ENCODE measurements around the gene ANO6. TPM values are rescaled to one million over a fixed set of nuclear protein-coding genes. Genes with fewer than 3 reads are reported as not detected.

Gene ANO6
- total RNA-seq, 1 experiment from 2014 or later: 59.3 TPM

DNA sequence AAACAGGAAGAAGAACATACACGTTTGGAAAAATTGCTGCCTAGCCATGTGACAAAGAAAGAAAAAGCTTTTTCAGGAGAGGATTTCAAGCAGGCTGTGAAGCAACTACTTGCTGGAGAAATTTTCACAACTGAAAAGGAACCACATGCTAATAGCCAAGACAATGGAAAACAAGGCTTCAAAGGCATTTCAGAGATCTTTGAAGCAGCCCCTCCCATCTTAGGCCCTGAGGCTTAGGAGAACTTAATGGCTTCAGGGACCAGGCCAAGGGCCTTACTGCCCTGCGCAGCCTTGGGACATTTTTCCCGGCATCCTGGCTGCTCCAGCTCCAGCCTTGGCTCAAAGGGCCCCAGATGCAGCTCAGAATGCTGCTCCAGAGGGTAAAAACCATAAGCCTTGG lies 257.7 kb downstream of the ANO6 start:
- no TSS peak for BruUV-seq (replicated peaks)
- no peaks in the 10 kb centered on the region for H3K4me1 ChIP-seq (ENCODE audit: insufficient read depth, low read length, poor library complexity, severe bottlenecking)
- no peak overlapping the region for H3K4me3 ChIP-seq (ENCODE audit: low read depth, low read length, poor library complexity, severe bottlenecking)
- H3K36me3 ChIP-seq (ENCODE audit: insufficient read depth, low read length, poor library complexity, severe bottlenecking): no peaks in the 10 kb centered on the region
- no peak for DNase-seq (ENCODE audit: low spot score)
- no peaks in the 10 kb centered on the region for H3K27me3 ChIP-seq (replicated peaks; ENCODE audit: insufficient read depth, low read depth, low read length, poor library complexity)
- no peak for TF ChIP-seq EZH2 (IDR thresholded peaks at IDR 0.05; ENCODE audit: borderline replicate concordance, low read depth, low read length, poor library complexity, severe bottlenecking)
- TF ChIP-seq, protein P1, sequence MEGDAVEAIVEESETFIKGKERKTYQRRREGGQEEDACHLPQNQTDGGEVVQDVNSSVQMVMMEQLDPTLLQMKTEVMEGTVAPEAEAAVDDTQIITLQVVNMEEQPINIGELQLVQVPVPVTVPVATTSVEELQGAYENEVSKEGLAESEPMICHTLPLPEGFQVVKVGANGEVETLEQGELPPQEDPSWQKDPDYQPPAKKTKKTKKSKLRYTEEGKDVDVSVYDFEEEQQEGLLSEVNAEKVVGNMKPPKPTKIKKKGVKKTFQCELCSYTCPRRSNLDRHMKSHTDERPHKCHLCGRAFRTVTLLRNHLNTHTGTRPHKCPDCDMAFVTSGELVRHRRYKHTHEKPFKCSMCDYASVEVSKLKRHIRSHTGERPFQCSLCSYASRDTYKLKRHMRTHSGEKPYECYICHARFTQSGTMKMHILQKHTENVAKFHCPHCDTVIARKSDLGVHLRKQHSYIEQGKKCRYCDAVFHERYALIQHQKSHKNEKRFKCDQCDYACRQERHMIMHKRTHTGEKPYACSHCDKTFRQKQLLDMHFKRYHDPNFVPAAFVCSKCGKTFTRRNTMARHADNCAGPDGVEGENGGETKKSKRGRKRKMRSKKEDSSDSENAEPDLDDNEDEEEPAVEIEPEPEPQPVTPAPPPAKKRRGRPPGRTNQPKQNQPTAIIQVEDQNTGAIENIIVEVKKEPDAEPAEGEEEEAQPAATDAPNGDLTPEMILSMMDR (conservative IDR thresholded peaks at IDR 0.05; ENCODE audit: low read depth, low read length): no peak
- H3K27ac ChIP-seq (ENCODE audit: low read depth, low read length, poor library complexity, severe bottlenecking): no peak overlapping the region
- no peaks in the 10 kb centered on the region for H3K9me3 ChIP-seq (ENCODE audit: low read depth, low read length, poor library complexity, severe bottlenecking)
- intact Hi-C loops (cut with micrococcal nuclease; ENCODE audit: unreplicated experiment): no loop called here
- ChIA-PET CTCF (no interaction called here), POLR2A (ENCODE audit: low non-redundant PET) (no interaction called here)

DNA sequence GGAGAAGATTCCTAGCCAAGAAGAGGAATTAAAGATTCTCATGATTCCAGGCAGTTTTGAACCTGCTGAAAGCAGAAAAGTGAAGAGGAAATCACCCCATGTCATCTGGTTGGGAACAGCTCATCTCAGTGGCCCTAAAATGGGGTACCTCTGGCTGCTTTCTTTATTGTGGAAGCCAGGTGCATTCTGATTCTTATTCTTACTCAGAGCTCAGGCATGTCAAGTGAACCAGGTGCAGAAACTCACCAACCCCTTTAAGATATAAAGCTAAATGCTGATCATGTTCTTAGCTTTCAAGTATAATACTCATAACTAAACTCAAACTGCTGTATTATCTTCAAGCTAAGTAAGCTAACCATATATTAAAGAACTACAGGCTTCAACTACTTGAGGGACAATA lies 259.7 kb downstream of the ANO6 start:
- CTCF ChIA-PET: interaction anchor here (0.5 kb wide), 1 partner anchor 48 kb away, joined by 14 read pairs; no protein-coding TSS in a partner anchor

DNA sequence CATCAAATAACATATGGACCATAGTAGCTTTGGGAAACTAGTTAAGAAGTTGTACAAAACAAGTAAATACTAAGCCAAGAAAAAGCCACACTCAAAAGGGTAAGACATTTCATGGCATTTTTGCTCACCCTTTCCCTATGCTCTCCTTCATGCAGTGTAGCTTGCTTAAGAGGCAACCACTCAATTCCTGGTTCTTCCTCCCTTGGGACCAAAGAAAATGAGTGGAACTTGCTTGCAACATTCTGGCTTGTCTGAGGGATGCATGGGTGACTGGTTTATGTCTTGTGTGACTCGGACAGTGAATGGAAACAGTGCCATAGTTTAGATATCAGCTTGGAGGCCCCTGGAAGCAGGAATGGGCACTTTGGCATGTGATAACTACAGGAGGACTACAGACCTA lies 261.6 kb downstream of the ANO6 start:
- no peaks in the 10 kb centered on the region for H3K36me3 ChIP-seq (ENCODE audit: insufficient read depth, low read length, poor library complexity, severe bottlenecking)
- DNase-seq (ENCODE audit: low spot score): peak; percentile 19
- ChIA-PET CTCF (no interaction called here), POLR2A (ENCODE audit: low non-redundant PET) (no interaction called here)
- H3K27ac ChIP-seq (ENCODE audit: low read depth, low read length, poor library complexity, severe bottlenecking): no peak overlapping the region
- intact Hi-C loops (cut with micrococcal nuclease; ENCODE audit: unreplicated experiment): no loop called here
- TF ChIP-seq, protein P1 (conservative IDR thresholded peaks at IDR 0.05; ENCODE audit: low read depth, low read length): no peak
- TF ChIP-seq EZH2 (IDR thresholded peaks at IDR 0.05; ENCODE audit: borderline replicate concordance, low read depth, low read length, poor library complexity, severe bottlenecking): no peak
- no peaks in the 10 kb centered on the region for H3K4me1 ChIP-seq (ENCODE audit: insufficient read depth, low read length, poor library complexity, severe bottlenecking)
- peaks cover 6% of the 10 kb centered on the region for H3K9me3 ChIP-seq (ENCODE audit: low read depth, low read length, poor library complexity, severe bottlenecking)
- H3K27me3 ChIP-seq (replicated peaks; ENCODE audit: insufficient read depth, low read depth, low read length, poor library complexity): no peaks in the 10 kb centered on the region
- H3K4me3 ChIP-seq (ENCODE audit: low read depth, low read length, poor library complexity, severe bottlenecking): no peak overlapping the region
- no TSS peak for BruUV-seq (replicated peaks)

More for the DNA sequence above, 259.7 kb downstream of the ANO6 start:
- Histone ChIP-seq H3K27me3 (replicated peaks; ENCODE audit: insufficient read depth, low read depth, low read length, poor library complexity) (no peaks in the 10 kb centered on the region), H3K9me3 (ENCODE audit: low read depth, low read length, poor library complexity, severe bottlenecking) (peaks cover 6% of the 10 kb centered on the region), H3K27ac (ENCODE audit: low read depth, low read length, poor library complexity, severe bottlenecking) (no peak overlapping the region), H3K4me1 (ENCODE audit: insufficient read depth, low read length, poor library complexity, severe bottlenecking) (no peaks in the 10 kb centered on the region), H3K36me3 (ENCODE audit: insufficient read depth, low read length, poor library complexity, severe bottlenecking) (no peaks in the 10 kb centered on the region), H3K4me3 (ENCODE audit: low read depth, low read length, poor library complexity, severe bottlenecking) (no peak overlapping the region)
- POLR2A ChIA-PET (ENCODE audit: low non-redundant PET): no interaction called here
- no peak for DNase-seq (ENCODE audit: low spot score)
- intact Hi-C loops (cut with micrococcal nuclease; ENCODE audit: unreplicated experiment): no loop called here
- BruUV-seq (replicated peaks): no TSS peak
- TF ChIP-seq, protein P1 (conservative IDR thresholded peaks at IDR 0.05; ENCODE audit: low read depth, low read length): no peak
- no peak for TF ChIP-seq EZH2 (IDR thresholded peaks at IDR 0.05; ENCODE audit: borderline replicate concordance, low read depth, low read length, poor library complexity, severe bottlenecking)
